Measurements from ENCODE around the gene ZYG11B.

- TF ChIP-seq CTCF (IDR thresholded peaks at IDR 0.05; ENCODE audit: poor library complexity) (no peak), EZH2 (IDR thresholded peaks at IDR 0.05; ENCODE audit: borderline replicate concordance) (no peak), EZH2phosphoT487 (IDR thresholded peaks at IDR 0.05; ENCODE audit: low read depth, severe bottlenecking, unreplicated experiment) (no peak)
Observed at GRCh38 chr1:52825868-52826267, 99.6 kb downstream of the ZYG11B start.

Measured in hepatocyte (in vitro differentiated cells).